Tibial artery (tissue), 4 donors: Measurements from ENCODE around the gene NCBP3.
A peak's percentile ranks its signal among the peaks of the same experiment; 100 is the strongest.

Experiments used
- DNase-seq, 2 donors: peaks; one replicate each; pipeline ENCODE4 v3.0.0-alpha.2; 2019
- H3K27ac ChIP-seq, 2 donors: fragments of 200-600 bp; sonication (generic) in 1 of 2; 1 replicate in 1 of 2; 2 replicates in 1 of 2; pipeline ENCODE4 v1.5.1; 2018 to 2019; ENCODE audit warnings: mild to moderate bottlenecking in 1 of 2
- H3K27me3 ChIP-seq, 2 donors: fragments of 200-600 bp; sonication (generic) in 1 of 2; one replicate each; pipeline versions ENCODE4 v1.5.1 to v1.6.0; 2016 to 2019
- H3K36me3 ChIP-seq, 3 donors: fragments of 200-600 bp; sonication (generic) in 2 of 3; one replicate each; pipeline ENCODE4 v1.5.1; 2016 to 2019; ENCODE audit warnings: mild to moderate bottlenecking in 2 of 3
- H3K4me1 ChIP-seq, 4 donors: fragments of 200-600 bp; sonication (generic) in 2 of 4; 1 replicate in 3 of 4; 2 replicates in 1 of 4; pipeline ENCODE4 v1.5.1; 2016 to 2019
- H3K4me3 ChIP-seq, 2 donors: fragments of 200-600 bp; sonication (generic) in 1 of 2; 1 replicate in 1 of 2; 2 replicates in 1 of 2; pipeline ENCODE4 v1.5.1; 2018 to 2019; ENCODE audit warnings: mild to moderate bottlenecking in 2 of 2
- H3K9me3 ChIP-seq, 3 donors: fragments of 200-600 bp; sonication (generic) in 1 of 3; one replicate each; pipeline ENCODE4 v1.5.1; 2016 to 2019
- CTCF ChIP-seq, 2 experiments: fragments of 200-600 bp in 1 of 2; fragments of 450-650 bp in 1 of 2; IDR thresholded peaks; one replicate each; pipeline ENCODE4 v1.5.1; 2017 to 2019; ENCODE audit warnings: antibody characterized with exemption in 2 of 2, mild to moderate bottlenecking in 1 of 2, moderate library complexity in 1 of 2
- intact Hi-C: fragments of 100-400 bp; cut with DNase I; formaldehyde crosslinking; loops from one replicate; pipeline ENCODE4 v1.15.0; 2023; ENCODE audit warnings: low total_unique reads

The NCBP3 gene

GRCh38 chr17:3852561-3852960 is 6.5 kb upstream of the NCBP3 start:
- no peaks in the 10 kb centered on the region for H3K9me3 ChIP-seq
- DNase-seq, result peak in 1 of 2 donors; percentile 37
- H3K27me3 ChIP-seq, result peaks cover 0 to 4% of the 10 kb centered on the region in 2 donors
- H3K36me3 ChIP-seq, result no peaks in the 10 kb centered on the region
- no peaks in the 10 kb centered on the region for H3K4me1 ChIP-seq
- no peak overlapping the region for H3K27ac ChIP-seq
- intact Hi-C loops, result no loop called here
- no peak overlapping the region for H3K4me3 ChIP-seq
- TF ChIP-seq CTCF (IDR thresholded peaks at IDR 0.05), result no peak

- peak in 1 of 2 donors; percentile 56 for DNase-seq
- Histone ChIP-seq H3K27me3 (peaks cover 0 to 4% of the 10 kb centered on the region in 2 donors), H3K4me3 (no peak overlapping the region), H3K27ac (no peak overlapping the region), H3K36me3 (no peaks in the 10 kb centered on the region), H3K4me1 (peaks cover 0 to under 1% (median 0%) of the 10 kb centered on the region in 4 donors), H3K9me3 (no peaks in the 10 kb centered on the region)
- no peak for TF ChIP-seq CTCF (IDR thresholded peaks at IDR 0.05)
- intact Hi-C loops, result no loop called here
These were observed 5.5 kb upstream of the NCBP3 start for GRCh38 chr17:3851461-3852100.

GRCh38 chr17:3848229-3848835 is 2.3 kb upstream of the NCBP3 start:
- TF ChIP-seq CTCF (IDR thresholded peaks at IDR 0.05), result no peak
- Histone ChIP-seq H3K27me3 (peaks cover 0 to 4% of the 10 kb centered on the region in 2 donors), H3K36me3 (peaks cover 0 to 3% (median 0%) of the 10 kb centered on the region in 3 donors), H3K4me3 (no peak overlapping the region), H3K4me1 (peaks cover 0 to 23% (median 10%) of the 10 kb centered on the region in 4 donors), H3K27ac (no peak overlapping the region), H3K9me3 (no peaks in the 10 kb centered on the region)
- DNase-seq, result peak in 1 of 2 donors; percentile 60
- intact Hi-C loops, result loop anchor here (10.0 kb wide), 1 partner anchor 114 kb away; no protein-coding TSS in a partner anchor

GRCh38 chr17:3847165-3847670 is 1.2 kb upstream of the NCBP3 start:
- no peak for TF ChIP-seq CTCF (IDR thresholded peaks at IDR 0.05)
- Histone ChIP-seq H3K27me3 (peaks cover 0 to 4% of the 10 kb centered on the region in 2 donors), H3K4me3 (no peak overlapping the region), H3K27ac (no peak overlapping the region), H3K4me1 (peaks cover 0 to 25% (median 10%) of the 10 kb centered on the region in 4 donors), H3K36me3 (peaks cover 0 to 14% (median 4%) of the 10 kb centered on the region in 3 donors), H3K9me3 (no peaks in the 10 kb centered on the region)
- intact Hi-C loops, result loop anchor here (10.0 kb wide), 1 partner anchor 112 kb away; no protein-coding TSS in a partner anchor
- no peak for DNase-seq

GRCh38 chr17:3846437-3847164 is 555 bp upstream of the NCBP3 start:
- intact Hi-C loops, result loop anchor here (10.0 kb wide), 1 partner anchor 112 kb away; no protein-coding TSS in a partner anchor
- Histone ChIP-seq H3K27me3 (peaks cover 0 to 4% of the 10 kb centered on the region in 2 donors), H3K9me3 (no peaks in the 10 kb centered on the region), H3K4me3 (peak overlapping the region; percentile 76 to 92), H3K27ac (peak overlapping the region; percentile 87 to 91), H3K4me1 (peaks cover 0 to 25% (median 10%) of the 10 kb centered on the region in 4 donors), H3K36me3 (peaks cover 0 to 19% (median 9%) of the 10 kb centered on the region in 3 donors)
- DNase-seq, result no peak
- TF ChIP-seq CTCF (IDR thresholded peaks at IDR 0.05), result peak in 1 of 2 experiments; percentile 9
